Suppressor macrophage (primary cell): ENCODE results near the gene CAPN9.
"Not testable (repeated sequence)": the region's sequence is repeated elsewhere in the genome, so short reads cannot be mapped to it uniquely, and the experiment has no call there.

Experiments used
- DNase-seq, 4 experiments: peaks; one replicate each; pipeline ENCODE4 v3.0.0-alpha.2; 2020 to 2022

CAPN9 gene

DNA sequence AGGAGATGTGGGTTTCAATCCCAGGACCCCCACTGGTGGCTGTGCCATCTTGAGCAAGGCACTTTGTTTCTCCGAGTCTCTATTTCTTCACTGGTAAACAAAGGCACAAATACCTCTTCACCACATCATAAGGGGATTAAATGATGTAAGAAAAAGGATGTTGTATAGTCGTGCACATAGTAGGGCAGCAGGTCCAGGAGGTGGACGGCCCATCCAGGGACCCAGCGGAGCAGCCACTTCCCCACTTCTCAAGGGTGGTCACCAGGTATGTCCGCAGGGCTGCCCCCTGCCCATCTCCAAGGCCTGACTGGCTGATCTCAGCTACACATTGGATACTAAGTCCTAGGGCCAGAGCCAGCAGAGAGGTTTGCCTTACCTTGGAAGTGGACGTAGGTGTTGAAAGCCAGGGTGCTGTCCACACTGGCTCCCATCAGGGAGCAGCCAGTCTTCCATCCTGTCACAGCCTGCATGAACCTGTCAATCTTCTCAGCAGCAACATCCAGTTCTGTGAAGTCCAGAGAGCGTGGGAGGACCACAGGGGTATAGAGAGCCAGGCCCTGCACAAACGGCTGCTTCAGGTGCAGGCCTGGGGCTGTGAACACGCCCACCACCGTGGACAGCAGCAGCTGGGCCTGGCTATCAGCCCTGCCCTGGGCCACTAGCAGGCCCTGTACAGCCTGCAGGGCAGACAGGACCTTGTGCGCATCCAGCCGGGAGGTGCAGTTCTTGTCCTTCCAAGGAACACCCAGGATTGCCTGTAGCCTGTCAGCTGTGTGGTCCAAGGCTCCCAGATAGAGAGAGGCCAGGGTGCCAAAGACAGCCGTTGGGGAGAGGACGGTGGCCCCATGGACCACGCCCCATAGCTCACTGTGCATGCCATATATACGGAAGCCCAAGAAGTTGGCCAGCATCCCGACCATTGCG is 37.3 kb upstream of the CAPN9 start:
- no peak for DNase-seq

DNA sequence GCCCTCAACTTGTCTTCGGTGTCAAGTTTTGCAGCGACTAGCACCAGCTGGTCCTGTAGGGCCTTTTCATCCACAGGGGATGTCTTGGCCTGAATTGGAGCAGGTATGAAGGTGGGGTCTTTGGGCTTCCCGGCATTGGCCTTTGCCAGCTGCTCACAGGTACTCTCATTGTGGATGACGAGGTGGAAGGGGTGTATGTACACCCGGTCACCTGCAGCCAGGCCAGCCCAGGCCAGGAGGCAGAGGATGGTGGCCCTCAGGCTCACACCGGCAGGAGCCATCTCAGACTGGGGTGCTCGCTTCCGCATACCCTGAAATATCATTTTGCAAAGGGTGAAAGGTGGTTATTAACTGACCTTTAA is 36.7 kb upstream of the CAPN9 start:
- no peak for DNase-seq

DNA sequence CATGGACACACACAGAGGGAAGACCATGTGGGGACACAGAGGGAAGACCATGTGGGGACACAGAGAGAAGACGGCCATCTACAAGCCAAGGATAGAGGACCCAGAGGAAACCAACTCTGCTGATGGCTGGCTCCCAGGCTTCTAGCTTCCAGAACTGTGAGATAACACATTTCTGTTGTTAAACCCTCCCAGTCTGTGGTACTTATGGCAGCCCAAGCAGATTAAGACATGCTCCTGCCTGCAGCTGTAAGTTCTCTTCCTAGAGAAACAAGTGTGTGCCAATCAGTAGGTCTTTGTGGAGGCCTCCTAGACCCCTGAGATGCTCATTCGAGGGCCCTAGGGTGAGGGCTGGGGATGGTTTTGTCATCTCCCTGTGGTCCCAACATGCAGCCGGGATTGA is 35.9 kb upstream of the CAPN9 start:
- DNase-seq, result no peak

DNA sequence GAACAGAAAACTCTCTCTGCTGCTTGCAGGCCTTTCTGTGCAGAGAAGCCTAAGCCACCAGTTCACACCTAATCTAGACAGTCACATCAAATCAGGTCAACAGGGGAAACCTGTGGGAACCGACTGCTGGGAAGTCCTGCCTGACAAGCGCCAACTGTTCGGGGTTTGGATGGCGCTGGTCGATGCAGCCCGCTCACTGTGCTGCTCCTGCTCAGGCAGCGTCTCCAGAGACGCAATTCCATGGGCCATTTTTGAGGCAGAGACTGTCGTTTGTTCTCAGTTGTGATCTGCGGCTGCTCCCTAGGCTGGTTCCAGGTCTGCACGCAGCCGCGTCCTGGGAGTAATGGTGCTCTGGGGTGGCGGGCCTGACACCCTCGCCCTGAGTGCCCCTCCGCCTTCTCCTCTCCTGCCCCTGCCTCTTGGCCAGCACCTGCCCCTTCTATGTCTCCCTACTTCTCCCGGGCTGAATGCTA is 34.7 kb upstream of the CAPN9 start:
- DNase-seq, result no peak

DNA sequence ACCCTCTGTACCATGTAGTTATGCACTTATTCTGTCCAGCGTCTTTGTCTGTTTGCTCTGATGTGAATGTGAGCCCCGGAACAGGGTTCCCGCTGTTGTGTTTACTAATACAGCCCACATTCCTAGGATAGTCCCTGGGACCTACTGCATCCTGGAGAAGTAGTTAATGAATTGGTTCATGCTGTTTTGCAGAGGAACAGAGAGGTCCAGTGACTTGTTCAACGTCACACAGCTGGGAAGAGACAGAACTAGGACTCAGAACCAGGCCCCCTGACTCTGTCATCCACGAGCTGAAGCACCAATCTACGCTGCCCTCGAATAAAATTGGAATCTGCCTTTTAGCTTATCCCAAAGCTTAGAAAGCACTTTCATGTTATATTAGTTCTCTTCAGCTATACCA is 34.0 kb upstream of the CAPN9 start:
- no peak for DNase-seq

DNA sequence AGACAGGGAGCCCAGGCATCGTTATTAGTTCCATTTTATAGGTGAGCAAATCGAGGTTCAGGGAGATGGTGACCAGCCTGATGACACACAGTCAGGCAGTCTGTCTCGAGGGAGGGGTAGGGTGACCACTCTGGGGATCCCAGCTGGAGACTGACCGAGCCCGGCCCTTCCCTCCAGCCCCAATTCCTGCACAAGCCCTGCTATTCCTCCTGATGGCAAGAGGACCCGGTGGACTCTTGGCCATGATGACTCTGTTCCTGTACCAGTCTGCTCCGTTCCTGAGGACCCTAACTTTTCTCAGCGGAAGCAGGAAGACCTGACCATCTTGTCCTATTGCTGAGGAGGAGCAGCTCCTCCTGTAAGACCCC is 33.7 kb upstream of the CAPN9 start:
- DNase-seq, result no peak

DNA sequence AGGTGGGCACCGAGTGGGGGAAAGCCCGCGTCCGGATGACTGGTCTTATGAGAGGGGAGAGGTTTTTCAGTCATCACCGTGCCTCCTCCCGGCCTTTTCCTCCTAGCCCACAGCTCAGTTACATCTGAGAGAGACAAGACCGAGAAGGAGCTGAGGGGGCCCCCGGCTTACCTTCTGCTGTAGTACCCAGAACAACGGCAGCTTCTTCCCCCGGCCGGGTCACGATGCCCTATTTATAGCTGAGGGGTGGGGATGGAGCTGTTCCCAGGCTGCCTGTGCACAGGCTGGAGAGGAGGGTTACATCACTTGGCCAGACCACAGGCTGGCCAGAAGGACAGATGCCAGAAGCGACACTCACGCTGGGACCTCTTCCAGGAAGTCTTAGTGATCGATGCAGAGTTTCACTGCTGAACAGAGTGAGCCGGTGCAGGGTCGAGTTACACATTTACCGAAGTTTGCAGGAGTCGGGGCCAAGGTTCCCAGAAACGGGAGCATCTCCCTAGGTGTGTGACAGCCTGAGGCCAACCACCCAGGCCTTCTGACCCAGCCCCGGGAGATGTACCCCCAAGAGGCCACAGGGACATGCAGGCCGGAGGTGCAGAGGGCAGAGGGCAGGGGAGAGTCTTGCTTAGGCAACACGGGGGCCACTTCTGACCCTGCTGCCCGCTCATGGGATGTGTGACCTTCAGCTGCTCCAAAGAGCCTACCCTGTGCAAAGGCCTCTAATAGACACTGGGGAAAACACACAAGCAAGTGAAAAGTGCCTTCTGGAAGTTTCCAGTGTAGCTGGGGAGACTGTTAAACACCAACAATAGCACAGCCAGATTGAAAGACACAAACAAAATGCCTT is 33.0 kb upstream of the CAPN9 start, which contains the start of gene AGT:
TSS of gene AGT (minus strand) at position 208 of the 850 bp plus-strand sequence. CDS start 3,299 bp downstream, outside the sequence.
- peak in 1 of 4 experiments; percentile 39 for DNase-seq

DNA sequence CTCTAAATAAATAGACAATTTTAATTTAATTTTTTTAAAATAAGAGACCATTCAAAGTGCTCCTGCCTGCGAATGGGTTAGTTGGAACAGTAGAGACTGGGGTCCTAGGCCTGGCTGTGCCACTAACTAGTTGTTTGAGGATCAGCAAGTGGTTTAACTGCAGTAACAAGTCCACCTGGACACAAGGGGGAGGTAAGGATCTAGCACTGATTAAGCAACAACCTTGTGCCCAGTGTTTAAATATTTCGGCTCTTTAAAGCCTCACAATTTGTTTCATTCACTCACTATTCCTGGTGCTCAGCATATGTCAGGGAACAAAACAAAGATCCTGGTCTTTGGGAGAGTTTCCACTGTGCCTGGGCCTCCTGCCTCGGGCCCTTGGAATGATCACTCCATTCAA is 31.7 kb upstream of the CAPN9 start:
- DNase-seq, result no peak

DNA sequence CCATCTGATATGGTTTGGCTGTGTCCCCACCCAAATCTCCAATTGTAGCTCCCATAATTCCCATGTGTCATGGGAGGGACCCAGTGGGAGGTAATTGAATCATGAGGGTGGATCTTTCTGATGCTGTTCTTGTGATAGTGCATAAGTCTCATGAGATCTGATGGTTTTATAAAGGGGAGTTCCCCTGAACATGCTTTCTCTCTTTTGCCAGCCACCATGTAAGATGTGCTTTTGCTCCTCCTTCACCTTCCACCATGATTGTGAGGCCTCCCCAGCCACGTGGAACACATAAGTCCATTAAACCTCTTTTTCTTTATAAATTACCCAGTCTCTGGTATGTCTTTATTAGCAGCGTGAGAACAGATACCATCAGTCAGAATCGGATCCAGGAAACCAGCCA is 30.7 kb upstream of the CAPN9 start:
- not testable (repeated sequence) for DNase-seq

DNA sequence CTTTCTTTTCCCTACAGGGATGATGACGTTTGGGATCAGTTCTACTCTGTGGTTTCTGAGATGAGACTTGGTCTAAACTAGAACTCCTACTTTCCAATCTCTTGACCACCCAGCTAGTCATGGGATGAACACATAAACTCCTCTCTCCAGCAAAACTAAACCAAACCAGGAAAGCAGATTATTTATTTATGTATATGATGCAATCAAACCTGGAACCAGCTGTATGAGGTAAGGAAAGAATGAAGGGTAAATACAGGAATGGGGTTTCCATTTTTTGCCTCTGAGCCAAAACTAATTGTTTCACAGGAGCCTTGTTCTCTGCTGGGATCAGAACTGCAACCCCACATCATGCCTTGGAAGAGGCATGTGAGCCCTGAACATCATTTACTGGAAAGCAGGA is 29.9 kb upstream of the CAPN9 start:
- DNase-seq, result no peak

DNA sequence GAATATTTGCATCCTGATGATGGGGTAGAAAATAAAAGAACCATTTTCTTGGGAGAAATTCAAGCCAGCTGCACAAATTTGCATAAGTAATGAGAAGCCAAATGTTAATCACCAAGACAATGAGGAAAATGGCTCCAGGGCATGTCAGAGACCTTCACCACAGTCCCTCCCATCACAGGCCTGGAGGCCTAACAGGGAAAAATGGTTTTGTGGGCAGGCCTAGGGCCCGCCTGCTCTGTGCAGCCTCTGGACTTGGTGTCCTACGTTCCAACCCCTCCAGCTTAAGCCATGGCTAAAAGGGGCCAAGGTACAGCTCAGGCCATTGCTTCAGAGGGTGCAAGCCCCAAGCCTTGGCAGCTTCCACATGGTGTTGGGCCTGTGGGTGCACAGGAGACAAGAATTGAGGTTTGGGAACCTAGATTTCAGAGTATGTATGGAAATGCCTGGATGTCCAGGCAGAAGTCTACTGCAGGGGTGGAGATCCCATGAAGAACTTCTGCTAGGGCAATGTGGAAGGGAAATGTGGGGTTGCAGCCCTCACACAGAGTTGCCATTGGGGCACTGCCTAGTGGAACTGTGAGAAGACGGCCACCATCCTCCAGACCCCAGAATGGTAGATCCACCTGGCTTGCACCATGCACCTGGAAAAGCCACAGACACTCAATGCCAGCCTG is 25.2 kb upstream of the CAPN9 start:
- not testable (repeated sequence) for DNase-seq

DNA sequence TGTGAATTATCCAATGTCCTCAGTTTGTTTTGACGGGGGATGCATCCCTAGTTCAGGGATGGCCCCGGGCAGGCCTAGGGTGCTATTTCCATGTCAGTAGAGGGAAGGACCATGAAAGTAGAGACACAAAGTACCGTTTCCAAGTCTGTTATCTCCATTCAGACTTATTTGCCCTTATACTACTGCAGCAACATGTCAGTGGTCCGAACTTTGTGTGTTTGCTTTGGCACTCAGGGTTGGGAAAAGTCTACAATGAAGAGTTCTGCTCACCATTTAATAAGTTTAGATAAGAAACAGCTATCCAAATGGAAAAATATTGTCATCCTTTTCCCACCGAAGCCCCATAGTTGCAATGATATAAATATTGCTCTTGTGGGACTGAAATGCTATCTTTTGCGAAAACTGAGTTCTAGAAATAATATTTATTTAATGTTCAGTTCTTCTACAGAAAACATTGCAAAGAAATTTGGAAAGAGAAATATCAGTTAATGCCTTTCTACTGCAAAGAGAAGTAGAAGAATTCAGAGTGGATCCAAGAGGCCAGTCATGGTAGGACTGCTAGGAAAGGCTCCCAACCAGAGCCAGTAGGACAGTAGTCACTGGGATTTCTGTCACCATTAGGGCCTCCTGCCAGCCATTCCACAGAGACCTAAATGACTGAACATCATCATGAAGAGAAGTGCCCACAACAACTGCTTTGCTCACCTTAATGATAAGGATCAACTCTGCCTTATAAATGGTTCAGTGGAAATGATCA is 21.8 kb upstream of the CAPN9 start:
- DNase-seq, result no peak

DNA sequence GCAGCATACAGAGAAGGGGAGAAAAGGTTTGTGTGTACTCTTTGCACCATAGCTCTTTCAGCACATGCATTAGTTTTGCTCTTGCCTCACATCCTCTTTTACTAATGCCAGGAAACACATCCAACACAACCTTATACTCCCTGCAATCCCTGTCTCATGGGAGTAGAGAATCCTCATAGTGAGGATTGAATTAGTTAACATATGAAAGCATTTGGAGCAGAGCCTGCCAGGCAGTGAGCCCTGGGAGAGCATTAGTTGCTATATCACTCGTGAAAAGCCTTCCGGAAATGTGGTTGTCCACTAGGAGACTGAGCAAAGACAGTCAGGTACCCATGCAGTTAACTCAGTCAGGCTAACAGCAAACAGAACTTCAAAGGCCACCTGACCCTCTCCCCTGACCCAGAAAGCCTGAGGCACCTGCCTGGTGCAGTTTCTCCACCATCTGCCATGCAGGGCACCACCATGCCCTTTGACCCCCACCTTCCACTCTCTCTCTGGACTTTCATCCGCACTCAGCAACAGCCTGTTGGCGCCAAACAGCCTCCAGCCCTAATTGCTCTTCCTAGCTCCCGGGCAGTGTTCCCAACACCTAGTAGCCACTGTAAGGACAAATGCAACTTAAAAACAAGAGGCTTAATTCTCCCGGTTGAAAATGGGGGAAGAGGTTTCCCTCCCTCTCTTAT is 18.3 kb upstream of the CAPN9 start:
- DNase-seq, result no peak

DNA sequence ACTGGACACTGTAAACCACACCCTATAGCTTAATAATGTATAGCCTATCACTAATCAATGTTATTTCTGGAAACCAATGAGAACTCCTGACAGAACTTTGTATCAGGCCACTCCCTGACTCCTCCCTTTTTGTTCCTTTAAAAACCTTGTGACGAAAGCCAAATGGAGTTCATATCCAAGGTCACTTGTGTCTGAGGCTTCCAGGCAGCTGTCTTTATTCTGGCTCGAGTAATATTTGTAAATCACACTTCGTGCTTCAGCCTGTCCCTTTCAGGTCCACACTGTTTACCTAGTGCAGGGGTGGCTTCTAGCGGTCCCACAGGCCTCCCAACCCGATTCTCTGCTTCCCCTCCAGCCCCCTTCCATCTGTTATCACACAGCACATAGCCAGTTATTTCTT is 16.2 kb upstream of the CAPN9 start:
- no peak for DNase-seq

DNA sequence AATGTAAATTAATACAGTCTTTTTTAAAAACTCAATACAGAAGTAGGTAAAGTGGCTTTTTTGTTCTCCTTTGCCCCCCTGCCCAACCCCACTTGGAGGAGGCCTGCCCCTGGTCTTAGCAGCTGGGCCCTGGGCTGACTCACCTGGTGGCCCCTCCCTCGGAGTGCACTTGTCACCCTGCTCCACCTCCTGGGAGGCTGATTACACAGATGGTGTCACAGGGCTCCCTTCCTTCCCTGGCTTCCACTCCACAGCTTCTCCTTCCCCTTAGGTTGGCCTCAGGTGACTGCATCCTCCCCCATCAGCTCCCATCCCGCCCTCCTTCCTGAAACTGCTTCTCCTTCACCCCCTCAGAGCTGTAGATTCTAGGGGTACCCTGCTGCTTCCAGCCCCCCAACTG is 11.7 kb upstream of the CAPN9 start:
- DNase-seq, result no peak

DNA sequence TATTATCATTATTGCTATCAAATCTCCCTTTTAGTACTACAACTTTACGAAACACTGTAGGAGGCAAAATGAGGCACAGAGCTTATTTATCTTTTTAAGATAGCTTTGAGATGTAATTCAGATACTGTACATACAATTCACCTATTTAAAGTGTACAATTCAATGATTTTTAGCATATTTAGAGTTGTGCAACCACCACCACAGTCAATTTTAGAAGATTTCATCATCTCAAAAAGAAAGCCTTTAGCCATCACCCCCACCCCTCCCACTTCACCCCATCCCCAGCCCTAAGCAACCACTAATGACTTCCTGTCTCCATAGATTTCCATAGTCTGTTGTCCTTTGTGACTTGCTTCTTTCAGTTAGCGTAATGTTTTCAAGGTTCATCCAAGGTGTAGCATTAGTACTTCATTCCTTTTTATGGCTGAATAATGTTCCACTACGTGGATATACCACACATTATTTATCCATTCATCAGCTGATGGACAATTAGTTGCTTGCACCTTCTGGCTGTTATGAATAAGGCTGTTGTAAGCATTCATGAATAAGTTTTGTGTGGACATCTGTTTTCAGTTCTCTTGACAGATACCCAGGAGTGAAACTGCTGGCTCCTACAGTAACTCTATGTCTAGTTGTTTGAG is 9.4 kb upstream of the CAPN9 start:
- DNase-seq, result no peak

DNA sequence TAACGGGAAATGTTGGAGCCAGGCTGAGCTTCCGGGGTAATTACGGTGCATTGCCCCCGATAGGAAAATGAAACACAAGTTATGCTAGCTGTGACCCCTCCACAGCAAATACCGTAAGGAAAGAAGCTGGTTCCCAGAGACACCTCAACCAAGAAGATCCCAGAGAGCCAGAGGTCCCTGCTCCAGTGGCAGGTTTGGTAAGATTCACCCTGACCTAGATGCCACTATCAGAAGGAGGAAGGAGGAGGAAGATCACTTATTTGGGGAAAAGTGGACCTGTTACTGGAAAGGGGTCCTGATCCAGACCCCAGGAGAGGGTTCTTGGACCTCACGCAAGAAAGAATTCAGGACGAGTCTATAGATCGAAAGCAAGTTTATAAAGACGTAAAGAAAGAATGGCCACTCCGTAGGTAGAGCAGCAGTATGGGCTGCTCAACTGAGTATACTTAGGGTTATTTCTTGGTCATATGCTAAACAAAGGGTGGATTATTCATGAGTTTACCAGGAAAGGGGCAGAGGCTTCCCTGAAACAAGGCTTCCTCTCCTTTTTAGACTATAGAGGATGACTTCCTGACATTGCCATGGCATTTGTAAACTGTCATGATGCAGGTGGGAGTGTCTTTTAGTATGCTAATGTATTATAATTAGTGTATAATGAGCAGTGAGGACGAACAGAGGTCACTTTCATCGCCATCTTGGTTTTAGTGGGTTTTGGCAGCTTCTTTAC is 7.5 kb upstream of the CAPN9 start:
- DNase-seq, result no peak

DNA sequence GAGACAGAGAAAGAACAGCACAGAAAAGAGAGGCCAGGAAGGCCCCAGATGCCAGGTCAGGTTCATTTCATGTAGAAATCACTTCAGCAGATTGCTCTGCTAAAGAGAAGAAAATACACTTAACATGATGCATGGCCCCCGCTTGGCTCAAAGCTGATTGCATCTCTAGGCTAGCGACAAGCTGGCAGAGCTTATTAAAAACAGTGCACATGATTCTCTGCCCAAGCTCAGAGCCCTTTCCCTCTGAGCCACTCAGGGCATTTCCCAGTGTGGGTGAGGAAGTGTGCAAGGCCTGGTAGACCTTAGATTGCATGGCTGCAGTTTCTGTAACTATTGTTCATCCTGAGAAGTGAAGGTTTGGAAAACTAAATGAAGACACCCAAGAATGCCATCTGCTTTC is 3.3 kb upstream of the CAPN9 start:
- DNase-seq, result no peak

DNA sequence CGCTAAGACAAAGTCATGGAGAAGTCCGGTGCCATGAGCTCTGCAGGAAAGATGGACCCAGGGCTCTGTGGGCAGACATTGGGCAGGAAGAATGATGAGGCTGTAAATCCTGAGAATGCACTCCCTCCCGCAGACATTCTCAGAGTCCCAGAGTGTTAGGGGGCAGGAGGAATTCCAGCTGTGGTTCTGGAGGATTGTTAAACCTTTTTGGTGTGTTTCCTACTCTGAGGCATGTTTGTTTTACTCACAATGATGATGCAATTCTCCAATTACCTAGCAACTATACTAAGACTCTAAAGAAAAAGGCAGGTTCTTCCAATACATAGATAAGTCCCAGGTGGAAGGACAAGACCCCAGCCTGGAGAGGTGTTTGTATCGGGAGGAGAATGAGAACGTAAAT is 2.8 kb upstream of the CAPN9 start:
- DNase-seq, result no peak

DNA sequence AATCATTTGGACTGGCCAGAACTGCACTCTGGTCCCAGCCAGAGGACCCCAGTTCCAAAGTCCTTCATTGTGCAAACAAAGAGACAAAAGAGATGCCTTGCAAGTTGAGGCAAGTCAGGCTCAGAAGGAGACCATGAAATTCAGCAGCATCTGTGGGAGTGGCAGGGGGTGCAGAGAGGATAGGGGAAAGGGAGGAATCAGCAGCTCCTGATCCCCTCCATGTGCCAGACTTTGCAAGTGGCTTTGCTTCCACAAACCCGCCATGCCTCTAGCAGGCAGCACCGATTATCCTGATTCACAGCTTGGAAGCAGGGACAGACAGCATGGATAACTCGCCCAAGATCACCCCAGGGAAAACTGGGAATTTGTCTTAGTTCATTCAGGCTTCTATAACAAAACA is 2.1 kb upstream of the CAPN9 start:
- no peak for DNase-seq

DNA sequence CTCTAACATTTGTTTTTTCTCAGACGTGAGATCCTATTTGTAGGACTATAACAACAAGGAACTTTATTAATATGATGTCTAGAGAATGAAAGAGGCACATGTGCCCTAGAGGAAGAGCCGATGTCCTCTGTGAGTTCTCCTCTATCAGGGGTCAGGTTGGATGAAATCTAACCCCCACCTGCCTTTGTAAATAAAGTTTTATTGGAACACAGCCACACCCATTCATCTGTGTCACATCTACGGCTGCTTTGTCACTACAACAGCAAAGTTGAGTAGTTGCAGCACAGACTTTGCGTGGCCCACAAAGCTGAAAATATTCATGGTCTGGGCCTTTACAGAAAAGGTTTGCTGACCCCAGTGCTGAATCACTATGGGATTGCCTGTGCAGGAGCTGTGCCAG is 571 bp upstream of the CAPN9 start:
- no peak for DNase-seq
